Liver (tissue), 9 donors: ENCODE results near the gene AKR1B15. TPM values are rescaled to one million over a fixed set of nuclear protein-coding genes. Genes with fewer than 3 reads are reported as not detected.

Experiments
- DNase-seq: peaks from one replicate; pipeline ENCODE4 v3.0.0-alpha.2; 2017; ENCODE audit warnings: low spot score
- H3K27ac ChIP-seq, 2 donors: one replicate each; pipeline ENCODE4 v1.7.0; 2013; ENCODE audit warnings: inconsistent platforms in 2 of 2, low read length in 2 of 2, control low read depth in 1 of 2, low read depth in 1 of 2, mild to moderate bottlenecking in 1 of 2
- H3K27me3 ChIP-seq, 4 donors: one replicate each; pipeline versions ENCODE4 v1.6.1 to v1.7.0; 2013; ENCODE audit warnings: low read length in 3 of 4, inconsistent platforms in 1 of 4, mild to moderate bottlenecking in 1 of 4, moderate library complexity in 1 of 4; ENCODE audit not compliant: control insufficient read depth in 4 of 4, insufficient read depth in 4 of 4
- H3K36me3 ChIP-seq, 4 donors: one replicate each; pipeline versions ENCODE4 v1.6.1 to v1.7.0; 2013; ENCODE audit warnings: low read length in 3 of 4, mild to moderate bottlenecking in 3 of 4, low read depth in 1 of 4, moderate library complexity in 1 of 4; ENCODE audit not compliant: control insufficient read depth in 4 of 4, insufficient read depth in 3 of 4
- H3K4me1 ChIP-seq, 4 donors: one replicate each; pipeline versions ENCODE4 v1.6.1 to v1.7.0; 2013; ENCODE audit warnings: low read length in 3 of 4, mild to moderate bottlenecking in 3 of 4, moderate library complexity in 1 of 4; ENCODE audit not compliant: control insufficient read depth in 4 of 4, insufficient read depth in 4 of 4
- H3K4me3 ChIP-seq, 3 donors: one replicate each; pipeline versions ENCODE4 v1.6.1 to v1.7.0; 2013; ENCODE audit warnings: low read length in 3 of 3, control low read depth in 1 of 3, low read depth in 1 of 3, mild to moderate bottlenecking in 1 of 3
- H3K9ac ChIP-seq, 2 donors: one replicate each; pipeline ENCODE4 v1.7.0; 2013; ENCODE audit warnings: low read length in 2 of 2, mild to moderate bottlenecking in 2 of 2, moderate library complexity in 2 of 2, control low read depth in 1 of 2, low read depth in 1 of 2
- H3K9me3 ChIP-seq, 4 donors: one replicate each; pipeline versions ENCODE4 v1.6.1 to v1.7.0; 2013; ENCODE audit warnings: low read length in 3 of 4; ENCODE audit not compliant: control insufficient read depth in 4 of 4
- ATF3 ChIP-seq: IDR thresholded peaks from 2 replicates; pipeline ENCODE4 v1.6.1; 2016; ENCODE audit warnings: antibody characterized with exemption
- EGR1 ChIP-seq, 2 donors: IDR thresholded peaks; 2 replicates each; pipeline ENCODE4 v1.6.1; 2016 to 2018; ENCODE audit warnings: antibody characterized with exemption in 2 of 2, low read depth in 2 of 2
- FOXA1 ChIP-seq: IDR thresholded peaks from 2 replicates; pipeline ENCODE4 v1.6.1; 2016; ENCODE audit warnings: antibody characterized with exemption
- FOXA2 ChIP-seq: IDR thresholded peaks from 2 replicates; pipeline ENCODE4 v1.6.1; 2016; ENCODE audit warnings: antibody characterized with exemption
- GABPA ChIP-seq, 2 donors: IDR thresholded peaks in 1 of 2; conservative IDR thresholded peaks in 1 of 2; 2 replicates each; pipeline ENCODE4 v1.6.1; 2016; ENCODE audit warnings: antibody characterized with exemption in 2 of 2, mild to moderate bottlenecking in 1 of 2, moderate library complexity in 1 of 2
- HNF4A ChIP-seq, 2 donors: conservative IDR thresholded peaks; 2 replicates each; pipeline ENCODE4 v1.6.1; 2016; ENCODE audit warnings: antibody characterized with exemption in 2 of 2, mild to moderate bottlenecking in 2 of 2
- JUND ChIP-seq, 2 donors: IDR thresholded peaks; 2 replicates each; pipeline ENCODE4 v1.6.1; 2016; ENCODE audit warnings: antibody characterized with exemption in 2 of 2
- MAX ChIP-seq: IDR thresholded peaks from 2 replicates; pipeline ENCODE4 v1.6.1; 2016; ENCODE audit warnings: antibody characterized with exemption
- NR2F2 ChIP-seq: IDR thresholded peaks from 2 replicates; pipeline ENCODE4 v1.6.1; 2016; ENCODE audit warnings: antibody characterized with exemption
- RXRA ChIP-seq, 2 donors: IDR thresholded peaks; 2 replicates each; pipeline ENCODE4 v1.6.1; 2017 to 2018; ENCODE audit warnings: antibody characterized with exemption in 2 of 2, mild to moderate bottlenecking in 1 of 2
- SP1 ChIP-seq: IDR thresholded peaks from 2 replicates; pipeline ENCODE4 v1.6.1; 2018; ENCODE audit warnings: antibody characterized with exemption, mild to moderate bottlenecking
- TAF1 ChIP-seq: conservative IDR thresholded peaks from 2 replicates; pipeline ENCODE4 v1.6.1; 2016; ENCODE audit warnings: antibody characterized with exemption, mild to moderate bottlenecking
- WGBS: extraction: QIAGEN DNeasy Blood & Tissue Kit; methylation state at CpG from one replicate; pipeline ENCODE4 v1.1.7; 2013; 5-methylcytosine and 5-hydroxymethylcytosine counted together
- polyA plus RNA-seq, 2 donors: library from polyadenylated mRNA; stranded (reverse) in 1 of 2; unstranded in 1 of 2; fragments of 200-250 nt in 1 of 2; fragments of >200 nt in 1 of 2; fragmentation: Nextera tagmentation in 1 of 2; extraction: Ambion mirVana in 1 of 2; gene quantifications; one replicate each; pipeline versions ENCODE4 v1.2.1 to v1.2.3, GENCODE V29; 2013 to 2015
- total RNA-seq, 2 donors: library from RNA; depleted of rRNA; stranded (reverse); fragments of >200 nt; gene quantifications; one replicate each; pipeline ENCODE4 v1.2.3, GENCODE V29; 2014
- TF ChIP-seq, protein P1 (sequence below): IDR thresholded peaks from 2 replicates; pipeline ENCODE4 v1.6.1; 2016; ENCODE audit warnings: antibody characterized with exemption, mild to moderate bottlenecking
- TF ChIP-seq, protein P2 (sequence below): fragments of 150-350 bp; IDR thresholded peaks from 2 replicates; pipeline ENCODE4 v1.5.1; 2017; ENCODE audit warnings: improper control_type of control experiment, low read depth, low read length; ENCODE audit not compliant: missing input control
- donor health status: healthy.
- donor health status: healthy.
- donor health status: healthy.
- donor health status: healthy.
- donor health status: healthy.

Gene AKR1B15
- total and polyA plus RNA-seq, 4 donors = 0.12 TPM; not detected in 3

GRCh38 chr7:134571101-134571500, 22.2 kb downstream of the AKR1B15 start:
- Histone ChIP-seq H3K9me3 (no peaks in the 10 kb centered on the region), H3K4me3 (no peak overlapping the region), H3K36me3 (no peaks in the 10 kb centered on the region), H3K9ac (no peak overlapping the region), H3K27me3 (no peaks in the 10 kb centered on the region), H3K27ac (no peak overlapping the region), H3K4me1 (no peaks in the 10 kb centered on the region)
- 84% methylated on average over 2 of the region's 2 CpGs for WGBS
- no peak for DNase-seq
- TF ChIP-seq HNF4A (conservative IDR thresholded peaks at IDR 0.05) (no peak), GABPA (IDR thresholded peaks at IDR 0.05 in 1 of 2, conservative IDR thresholded peaks at IDR 0.05 in 1 of 2) (no peak), SP1 (no peak), EGR1 (IDR thresholded peaks at IDR 0.05; ENCODE audit: low read depth in 2 of 2) (no peak)
- TF ChIP-seq, protein P1, sequence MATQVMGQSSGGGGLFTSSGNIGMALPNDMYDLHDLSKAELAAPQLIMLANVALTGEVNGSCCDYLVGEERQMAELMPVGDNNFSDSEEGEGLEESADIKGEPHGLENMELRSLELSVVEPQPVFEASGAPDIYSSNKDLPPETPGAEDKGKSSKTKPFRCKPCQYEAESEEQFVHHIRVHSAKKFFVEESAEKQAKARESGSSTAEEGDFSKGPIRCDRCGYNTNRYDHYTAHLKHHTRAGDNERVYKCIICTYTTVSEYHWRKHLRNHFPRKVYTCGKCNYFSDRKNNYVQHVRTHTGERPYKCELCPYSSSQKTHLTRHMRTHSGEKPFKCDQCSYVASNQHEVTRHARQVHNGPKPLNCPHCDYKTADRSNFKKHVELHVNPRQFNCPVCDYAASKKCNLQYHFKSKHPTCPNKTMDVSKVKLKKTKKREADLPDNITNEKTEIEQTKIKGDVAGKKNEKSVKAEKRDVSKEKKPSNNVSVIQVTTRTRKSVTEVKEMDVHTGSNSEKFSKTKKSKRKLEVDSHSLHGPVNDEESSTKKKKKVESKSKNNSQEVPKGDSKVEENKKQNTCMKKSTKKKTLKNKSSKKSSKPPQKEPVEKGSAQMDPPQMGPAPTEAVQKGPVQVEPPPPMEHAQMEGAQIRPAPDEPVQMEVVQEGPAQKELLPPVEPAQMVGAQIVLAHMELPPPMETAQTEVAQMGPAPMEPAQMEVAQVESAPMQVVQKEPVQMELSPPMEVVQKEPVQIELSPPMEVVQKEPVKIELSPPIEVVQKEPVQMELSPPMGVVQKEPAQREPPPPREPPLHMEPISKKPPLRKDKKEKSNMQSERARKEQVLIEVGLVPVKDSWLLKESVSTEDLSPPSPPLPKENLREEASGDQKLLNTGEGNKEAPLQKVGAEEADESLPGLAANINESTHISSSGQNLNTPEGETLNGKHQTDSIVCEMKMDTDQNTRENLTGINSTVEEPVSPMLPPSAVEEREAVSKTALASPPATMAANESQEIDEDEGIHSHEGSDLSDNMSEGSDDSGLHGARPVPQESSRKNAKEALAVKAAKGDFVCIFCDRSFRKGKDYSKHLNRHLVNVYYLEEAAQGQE = no peak

DNA sequence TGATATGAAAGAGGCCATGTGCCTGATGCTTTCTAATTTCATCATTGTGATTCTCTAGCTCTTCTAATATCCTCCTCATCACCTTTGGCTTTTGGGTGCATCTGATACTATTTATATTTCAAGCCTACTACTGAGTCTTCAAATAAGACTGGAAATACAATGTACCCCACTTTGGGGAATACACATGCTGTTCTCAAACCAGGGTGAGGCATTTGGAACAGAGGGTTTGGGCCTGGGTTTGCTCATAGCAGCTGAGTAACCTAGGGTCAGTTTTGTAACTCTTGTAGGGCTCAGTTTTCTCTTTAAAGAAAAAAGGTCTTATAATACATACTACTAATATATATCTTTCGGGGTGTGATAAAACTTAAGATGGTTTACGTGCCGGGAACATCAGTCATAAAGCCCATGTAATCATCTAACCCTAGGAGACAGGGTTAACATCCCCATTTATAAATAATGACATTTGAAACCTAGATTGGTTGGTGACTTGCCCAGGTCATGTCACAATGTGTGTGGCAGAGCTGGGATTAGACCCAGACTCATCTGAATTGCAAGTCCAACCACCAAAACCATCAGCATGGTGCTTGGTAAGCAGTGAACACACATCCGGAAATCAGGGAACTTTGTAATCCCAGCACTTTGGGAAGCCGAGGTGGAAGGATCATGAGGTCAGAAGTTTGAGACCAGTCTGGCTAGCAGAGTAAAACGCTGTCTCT, 23.0 kb downstream of the AKR1B15 start:
- 83% methylated on average over 6 of the region's 6 CpGs for WGBS
- no peaks in the 10 kb centered on the region for H3K4me1 ChIP-seq
- no peaks in the 10 kb centered on the region for H3K27me3 ChIP-seq
- TF ChIP-seq, protein P2, sequence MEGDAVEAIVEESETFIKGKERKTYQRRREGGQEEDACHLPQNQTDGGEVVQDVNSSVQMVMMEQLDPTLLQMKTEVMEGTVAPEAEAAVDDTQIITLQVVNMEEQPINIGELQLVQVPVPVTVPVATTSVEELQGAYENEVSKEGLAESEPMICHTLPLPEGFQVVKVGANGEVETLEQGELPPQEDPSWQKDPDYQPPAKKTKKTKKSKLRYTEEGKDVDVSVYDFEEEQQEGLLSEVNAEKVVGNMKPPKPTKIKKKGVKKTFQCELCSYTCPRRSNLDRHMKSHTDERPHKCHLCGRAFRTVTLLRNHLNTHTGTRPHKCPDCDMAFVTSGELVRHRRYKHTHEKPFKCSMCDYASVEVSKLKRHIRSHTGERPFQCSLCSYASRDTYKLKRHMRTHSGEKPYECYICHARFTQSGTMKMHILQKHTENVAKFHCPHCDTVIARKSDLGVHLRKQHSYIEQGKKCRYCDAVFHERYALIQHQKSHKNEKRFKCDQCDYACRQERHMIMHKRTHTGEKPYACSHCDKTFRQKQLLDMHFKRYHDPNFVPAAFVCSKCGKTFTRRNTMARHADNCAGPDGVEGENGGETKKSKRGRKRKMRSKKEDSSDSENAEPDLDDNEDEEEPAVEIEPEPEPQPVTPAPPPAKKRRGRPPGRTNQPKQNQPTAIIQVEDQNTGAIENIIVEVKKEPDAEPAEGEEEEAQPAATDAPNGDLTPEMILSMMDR = no peak
- TF ChIP-seq NR2F2 (no peak), FOXA1 (no peak), TAF1 (no peak), GABPA (IDR thresholded peaks at IDR 0.05 in 1 of 2, conservative IDR thresholded peaks at IDR 0.05 in 1 of 2) (no peak), ATF3 (no peak), HNF4A (conservative IDR thresholded peaks at IDR 0.05) (no peak), MAX (no peak), SP1 (no peak), JUND (IDR thresholded peaks at IDR 0.05) (no peak), RXRA (IDR thresholded peaks at IDR 0.05) (no peak), FOXA2 (no peak)
- H3K36me3 ChIP-seq = no peaks in the 10 kb centered on the region
- H3K4me3 ChIP-seq = no peak overlapping the region
- no peak overlapping the region for H3K9ac ChIP-seq
- no peak overlapping the region for H3K27ac ChIP-seq
- no peaks in the 10 kb centered on the region for H3K9me3 ChIP-seq
- no peak for DNase-seq
